Panc1 (cell line): ENCODE measurements around the gene DNAJC13. TPM values are rescaled to one million over a fixed set of nuclear protein-coding genes. Genes with fewer than 3 reads are reported as not detected.

ENCODE experiments used
- ATAC-seq: fragments of 200-7000 bp; cut with Tn5 transposase; 2 replicates; pipeline ENCODE4 v1.9.1; 2020; ENCODE audit warnings: mild to moderate bottlenecking, moderate library complexity
- BruUV-seq: library from RNA; stranded (reverse); fragments of 400-500 nt; replicated peaks from 2 replicates; lab custom pipeline; 2021; lab: Mats Ljungman, UMichigan
- CTCF ChIA-PET: fragments of 300-600 bp; sonication (Branson Sonifier 250); formaldehyde crosslinking; loops from one replicate; lab custom pipeline; 2022; ENCODE audit warnings: antibody characterized with exemption; lab: Charles Lee
- POLR2A ChIA-PET: fragments of 300-600 bp; sonication (Branson Sonifier 250); formaldehyde crosslinking; loops from one replicate; lab custom pipeline; 2022; ENCODE audit warnings: antibody characterized with exemption; lab: Charles Lee
- DNase-seq: peaks from one replicate; pipeline ENCODE4 v3.0.0-alpha.2; 2010; ENCODE audit warnings: low read depth, low spot score
- H3K27ac ChIP-seq: 2 replicates; pipeline ENCODE4 v1.5.1; 2011; ENCODE audit warnings: mild to moderate bottlenecking, low read length, inconsistent platforms
- H3K27me3 ChIP-seq: fragments of 200-500 bp; sonication (Bioruptor generic); 2 replicates; pipeline ENCODE4 v1.6.0; 2014; ENCODE audit warnings: low read length, inconsistent platforms; ENCODE audit not compliant: control insufficient read depth, insufficient read depth
- H3K36me3 ChIP-seq: fragments of 200-500 bp; sonication (Bioruptor generic); 2 replicates; pipeline ENCODE4 v1.5.1; 2014; ENCODE audit warnings: inconsistent platforms, mild to moderate bottlenecking, low read length, moderate library complexity; ENCODE audit not compliant: control insufficient read depth, insufficient read depth
- H3K4me1 ChIP-seq: 2 replicates; pipeline ENCODE4 v1.5.1; 2011; ENCODE audit warnings: inconsistent platforms, mild to moderate bottlenecking, low read length, moderate library complexity; ENCODE audit not compliant: control insufficient read depth, insufficient read depth
- H3K4me3 ChIP-seq, 2 experiments: 2 replicates each; pipeline ENCODE4 v1.5.1; 2011 to 2012; ENCODE audit warnings: low read depth in 2 of 2, low read length in 2 of 2, mild to moderate bottlenecking in 2 of 2, inconsistent platforms in 1 of 2, moderate library complexity in 1 of 2
- H3K9me3 ChIP-seq: fragments of 200-500 bp; sonication (Bioruptor generic); 2 replicates; pipeline ENCODE4 v1.5.1; 2014; ENCODE audit warnings: low read depth, mild to moderate bottlenecking, inconsistent platforms, low read length, moderate library complexity; ENCODE audit not compliant: control insufficient read depth, insufficient read depth
- CTCF ChIP-seq: fragments of 450-650 bp; IDR thresholded peaks from 2 replicates; pipeline ENCODE4 v1.5.1; 2017; ENCODE audit warnings: mild to moderate bottlenecking
- POLR2AphosphoS5 ChIP-seq: IDR thresholded peaks from 2 replicates; pipeline ENCODE4 v1.6.1; 2012; ENCODE audit warnings: mild to moderate bottlenecking, low read depth, low read length, moderate library complexity
- REST ChIP-seq, 2 experiments: IDR thresholded peaks; 2 replicates each; pipeline ENCODE4 v1.6.1; 2011 to 2012; ENCODE audit warnings: low read depth in 2 of 2, control low read depth in 1 of 2, low read length in 1 of 2, mild to moderate bottlenecking in 1 of 2, moderate library complexity in 1 of 2; ENCODE audit not compliant: insufficient read depth in 1 of 2
- SIN3A ChIP-seq: IDR thresholded peaks from 2 replicates; pipeline ENCODE4 v1.6.1; 2012; ENCODE audit warnings: low read depth, mild to moderate bottlenecking, low read length, moderate library complexity, borderline replicate concordance; ENCODE audit not compliant: insufficient read depth
- TCF7L2 ChIP-seq: IDR thresholded peaks from 2 replicates; pipeline ENCODE4 v1.6.1; 2011; ENCODE audit warnings: mild to moderate bottlenecking, low read depth, low read length, inconsistent platforms
- in situ Hi-C: cut with HindIII; loops from 2 replicates; pipeline ENCODE4 v1.10.0; 2016; ENCODE audit warnings: low sequenced_read_pairs, low pct_unique_long_range_greater_than_20kb
- intact Hi-C: fragments of 100-400 bp; cut with micrococcal nuclease; formaldehyde crosslinking; loops from one replicate; pipeline ENCODE4 v1.10.0; 2022; ENCODE audit not compliant: unreplicated experiment
- total RNA-seq: library from RNA; stranded (reverse); gene quantifications from one replicate; pipeline ENCODE4 v1.2.1, GENCODE V29; 2021; ENCODE audit not compliant: unreplicated experiment

Gene DNAJC13
- total RNA-seq, 1 experiment from 2014 or later, result 54.2 TPM

GRCh38 chr3:132517311-132517710 is 100.0 kb downstream of the DNAJC13 start:
- H3K9me3 ChIP-seq, result no peaks in the 10 kb centered on the region
- DNase-seq (no peak), ATAC-seq (no peak)
- intact Hi-C loops (no loop called here), in situ Hi-C loops (no loop called here)
- H3K4me3 ChIP-seq, result no peak overlapping the region
- no TSS peak for BruUV-seq
- CTCF ChIA-PET, result no interaction called here
- H3K36me3 ChIP-seq, result peaks cover 41% of the 10 kb centered on the region
- H3K4me1 ChIP-seq, result no peaks in the 10 kb centered on the region
- H3K27me3 ChIP-seq, result no peaks in the 10 kb centered on the region
- TF ChIP-seq TCF7L2 (no peak), POLR2AphosphoS5 (no peak), SIN3A (no peak), CTCF (no peak), REST (IDR thresholded peaks at IDR 0.05; ENCODE audit: insufficient read depth in 1 of 2, low read depth in 2 of 2, low read length in 1 of 2) (no peak)
- POLR2A ChIA-PET, result no interaction called here
- no peak overlapping the region for H3K27ac ChIP-seq

GRCh38 chr3:132519914-132520313 is 102.6 kb downstream of the DNAJC13 start:
- no peak overlapping the region for H3K4me3 ChIP-seq
- TF ChIP-seq REST (IDR thresholded peaks at IDR 0.05; ENCODE audit: insufficient read depth in 1 of 2, low read depth in 2 of 2, low read length in 1 of 2), result no peak
- TF ChIP-seq POLR2AphosphoS5, result no peak
- TF ChIP-seq SIN3A, result no peak
- TF ChIP-seq CTCF, result no peak
- no peak for TF ChIP-seq TCF7L2
- in situ Hi-C loops (no loop called here), intact Hi-C loops (no loop called here)
- BruUV-seq, result no TSS peak
- no peaks in the 10 kb centered on the region for H3K9me3 ChIP-seq
- ChIA-PET CTCF (no interaction called here), POLR2A (no interaction called here)
- no peak for DNase-seq
- no peaks in the 10 kb centered on the region for H3K4me1 ChIP-seq
- ATAC-seq, result no peak
- H3K36me3 ChIP-seq, result peaks cover 29% of the 10 kb centered on the region
- H3K27ac ChIP-seq, result no peak overlapping the region
- H3K27me3 ChIP-seq, result no peaks in the 10 kb centered on the region
